ENCODE results near the gene FAM20A. TPM values are rescaled to one million over a fixed set of nuclear protein-coding genes. Genes with fewer than 3 reads are reported as not detected.

Gene FAM20A
- total RNA-seq, 2 experiments from 2014 or later = not detected

DNA sequence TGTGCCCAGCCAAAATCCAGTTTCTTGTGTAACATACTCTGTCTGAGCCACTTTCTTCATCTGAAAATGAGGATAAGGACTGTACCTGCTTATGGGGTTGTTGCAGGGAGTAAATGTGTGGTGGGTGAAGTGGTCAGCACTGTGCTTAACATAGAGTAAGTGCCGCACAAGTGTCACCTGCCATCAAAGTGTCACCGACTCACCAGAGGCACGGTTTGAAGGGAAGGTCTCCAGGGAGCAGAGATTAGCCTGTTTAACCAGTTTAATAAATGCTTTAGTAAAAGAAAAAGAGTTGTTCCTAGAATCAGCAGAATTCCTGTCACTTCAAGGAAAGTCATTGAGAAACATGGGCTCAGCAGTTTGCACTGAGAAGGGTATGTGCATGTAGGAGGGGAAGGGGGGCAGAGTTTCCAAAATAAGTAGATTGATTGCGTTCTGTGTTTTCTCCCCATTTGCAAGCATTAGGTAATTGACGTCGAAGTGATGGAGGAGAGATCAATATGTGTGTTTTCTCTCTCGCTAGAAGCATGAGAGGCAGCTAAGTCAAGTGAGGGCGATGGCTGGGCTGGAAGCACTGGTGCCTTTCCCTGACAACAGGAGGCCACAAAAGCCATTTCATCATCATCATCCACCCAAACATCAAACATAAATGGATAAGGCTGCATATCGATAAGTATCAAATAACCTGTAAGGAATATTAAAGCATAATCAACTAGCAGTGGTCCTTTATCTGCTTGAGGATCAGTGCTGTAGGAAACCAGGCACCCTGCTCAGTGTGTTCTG lies 19.1 kb downstream of the FAM20A start:
- Mint-ChIP-seq H3K27me3 (no peaks in the 10 kb centered on the region), H3K27ac (no peak overlapping the region), H3K9me3 (no peaks in the 10 kb centered on the region), H3K4me1 (ENCODE audit: low read depth) (no peaks in the 10 kb centered on the region), H3K4me3 (no peak overlapping the region), H3K36me3 (ENCODE audit: low read depth) (no peaks in the 10 kb centered on the region)
- TF ChIP-seq, protein P1, sequence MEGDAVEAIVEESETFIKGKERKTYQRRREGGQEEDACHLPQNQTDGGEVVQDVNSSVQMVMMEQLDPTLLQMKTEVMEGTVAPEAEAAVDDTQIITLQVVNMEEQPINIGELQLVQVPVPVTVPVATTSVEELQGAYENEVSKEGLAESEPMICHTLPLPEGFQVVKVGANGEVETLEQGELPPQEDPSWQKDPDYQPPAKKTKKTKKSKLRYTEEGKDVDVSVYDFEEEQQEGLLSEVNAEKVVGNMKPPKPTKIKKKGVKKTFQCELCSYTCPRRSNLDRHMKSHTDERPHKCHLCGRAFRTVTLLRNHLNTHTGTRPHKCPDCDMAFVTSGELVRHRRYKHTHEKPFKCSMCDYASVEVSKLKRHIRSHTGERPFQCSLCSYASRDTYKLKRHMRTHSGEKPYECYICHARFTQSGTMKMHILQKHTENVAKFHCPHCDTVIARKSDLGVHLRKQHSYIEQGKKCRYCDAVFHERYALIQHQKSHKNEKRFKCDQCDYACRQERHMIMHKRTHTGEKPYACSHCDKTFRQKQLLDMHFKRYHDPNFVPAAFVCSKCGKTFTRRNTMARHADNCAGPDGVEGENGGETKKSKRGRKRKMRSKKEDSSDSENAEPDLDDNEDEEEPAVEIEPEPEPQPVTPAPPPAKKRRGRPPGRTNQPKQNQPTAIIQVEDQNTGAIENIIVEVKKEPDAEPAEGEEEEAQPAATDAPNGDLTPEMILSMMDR (IDR thresholded peaks at IDR 0.05) = no peak
- ChIA-PET CTCF (no interaction called here), POLR2A (no interaction called here)
- no peak for DNase-seq
- no peak for ATAC-seq
- intact Hi-C loops (cut with micrococcal nuclease) = no loop called here

DNA sequence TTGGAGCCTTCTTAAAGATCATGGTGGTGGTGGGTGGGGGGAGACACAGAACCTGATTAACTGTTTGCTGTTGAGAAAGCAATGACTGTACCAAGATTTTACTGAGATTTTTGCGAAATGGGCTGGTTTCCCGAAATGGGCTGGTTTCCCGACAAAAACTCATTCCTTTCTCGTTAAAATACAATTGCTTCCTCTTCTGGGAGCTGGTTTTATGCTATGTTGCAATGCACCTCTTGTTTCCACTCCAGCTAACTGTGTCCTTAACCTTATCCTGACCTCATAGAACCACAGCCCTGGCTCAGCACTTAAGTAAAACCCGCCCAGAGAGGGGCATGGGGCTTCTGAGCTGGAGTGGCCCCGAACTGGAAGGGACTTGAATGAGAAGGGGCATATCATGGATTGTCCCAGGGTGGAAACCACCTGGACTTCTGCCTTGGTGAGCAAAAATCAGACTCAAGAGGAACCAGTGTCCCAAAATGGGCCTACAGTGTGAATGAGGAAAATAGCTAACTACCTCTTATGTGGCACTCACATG lies 20.9 kb downstream of the FAM20A start:
- no peaks in the 10 kb centered on the region for H3K27me3 Mint-ChIP-seq
- no peak overlapping the region for H3K4me3 Mint-ChIP-seq
- H3K27ac Mint-ChIP-seq = no peak overlapping the region
- H3K4me1 Mint-ChIP-seq (ENCODE audit: low read depth) = no peaks in the 10 kb centered on the region
- intact Hi-C loops (cut with micrococcal nuclease) = no loop called here
- DNase-seq = no peak
- TF ChIP-seq, protein P1 (IDR thresholded peaks at IDR 0.05) = no peak
- H3K36me3 Mint-ChIP-seq (ENCODE audit: low read depth) = no peaks in the 10 kb centered on the region
- ChIA-PET POLR2A (no interaction called here), CTCF (no interaction called here)
- no peak for ATAC-seq
- no peaks in the 10 kb centered on the region for H3K9me3 Mint-ChIP-seq

DNA sequence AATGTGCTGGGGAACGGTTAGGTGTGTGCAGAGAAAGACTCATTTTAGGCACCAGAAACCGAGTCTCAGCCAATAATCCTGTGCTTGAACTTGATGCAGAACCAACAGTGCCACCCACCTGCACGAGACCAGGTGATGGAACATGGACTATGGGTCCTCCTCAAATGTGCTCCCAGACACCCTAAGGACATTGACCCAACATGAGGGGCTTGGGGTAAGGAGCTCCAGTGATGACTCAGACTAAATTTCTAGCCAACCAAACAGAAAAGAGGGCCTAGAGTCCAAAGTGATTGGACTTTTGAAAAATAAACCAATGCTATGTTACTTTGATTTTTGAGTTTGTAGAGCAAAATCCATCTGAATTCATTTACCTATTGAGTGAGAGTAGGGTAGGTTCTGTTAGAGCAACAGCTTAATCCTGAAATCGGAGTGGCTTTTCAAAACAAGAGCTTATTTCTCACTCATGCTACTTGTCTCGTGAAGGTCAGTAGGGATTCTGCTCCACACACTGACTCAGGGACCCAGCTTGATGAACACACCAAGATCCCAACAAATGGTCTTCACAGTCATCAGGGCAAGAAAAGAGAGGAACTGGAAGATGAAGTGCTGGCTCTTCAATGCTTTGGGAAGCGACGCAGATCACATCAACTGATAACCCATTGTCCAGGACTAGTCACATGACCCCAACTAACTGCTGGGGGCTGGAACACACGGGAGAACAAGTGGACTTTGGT lies 21.8 kb downstream of the FAM20A start:
- Mint-ChIP-seq H3K27ac (no peak overlapping the region), H3K36me3 (ENCODE audit: low read depth) (no peaks in the 10 kb centered on the region), H3K4me1 (ENCODE audit: low read depth) (no peaks in the 10 kb centered on the region), H3K4me3 (no peak overlapping the region), H3K27me3 (no peaks in the 10 kb centered on the region), H3K9me3 (no peaks in the 10 kb centered on the region)
- ATAC-seq = no peak
- POLR2A ChIA-PET = interaction anchor here (0.7 kb wide), 1 partner anchor 17 kb away, joined by 4 read pairs; no protein-coding TSS in a partner anchor
- TF ChIP-seq, protein P1 (IDR thresholded peaks at IDR 0.05) = no peak
- no peak for DNase-seq
- intact Hi-C loops (cut with micrococcal nuclease) = no loop called here
- CTCF ChIA-PET = no interaction called here

DNA sequence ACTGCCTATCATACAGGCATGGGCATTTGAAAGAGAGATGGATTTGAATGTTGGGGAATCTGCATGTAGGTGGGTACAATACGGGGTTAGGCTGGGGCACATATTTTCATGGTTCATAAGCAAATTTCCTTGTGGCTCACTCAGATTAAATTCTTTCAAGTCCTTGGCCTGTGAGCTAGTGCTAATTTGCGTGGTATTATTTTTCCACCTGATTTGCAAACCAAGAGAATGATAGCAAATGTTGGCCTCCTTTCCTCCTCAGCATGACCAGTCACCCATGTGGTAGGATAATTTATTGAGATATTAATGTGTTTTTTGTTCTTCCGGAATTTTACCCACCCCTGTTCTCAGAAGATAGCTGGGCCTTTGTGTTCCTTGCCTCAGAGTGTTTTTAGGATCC lies 22.9 kb downstream of the FAM20A start:
- DNase-seq (no peak), ATAC-seq (no peak)
- H3K36me3 Mint-ChIP-seq (ENCODE audit: low read depth) = no peaks in the 10 kb centered on the region
- no peaks in the 10 kb centered on the region for H3K4me1 Mint-ChIP-seq (ENCODE audit: low read depth)
- POLR2A ChIA-PET = no interaction called here
- intact Hi-C loops (cut with micrococcal nuclease) = no loop called here
- TF ChIP-seq, protein P1 (IDR thresholded peaks at IDR 0.05) = no peak
- no peaks in the 10 kb centered on the region for H3K27me3 Mint-ChIP-seq
- CTCF ChIA-PET = no interaction called here
- no peak overlapping the region for H3K4me3 Mint-ChIP-seq
- H3K27ac Mint-ChIP-seq = no peak overlapping the region
- no peaks in the 10 kb centered on the region for H3K9me3 Mint-ChIP-seq

DNA sequence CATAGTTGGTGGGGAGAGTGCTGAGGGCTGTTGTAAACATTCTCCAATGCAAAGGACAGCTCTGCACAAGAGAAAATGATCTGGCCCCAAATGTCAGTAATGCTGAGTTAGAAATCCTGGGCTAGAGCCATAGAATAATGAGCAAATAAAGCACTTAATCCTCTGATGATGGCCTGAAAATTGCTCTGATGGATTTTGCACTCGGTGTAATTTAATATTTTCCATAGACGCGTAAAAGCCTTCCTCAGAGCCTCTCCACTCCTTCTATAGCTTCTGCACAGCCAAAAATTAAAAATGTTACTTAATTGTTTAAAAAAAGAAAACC lies 23.7 kb downstream of the FAM20A start:
- CTCF ChIA-PET = no interaction called here
- POLR2A ChIA-PET = no interaction called here
- H3K36me3 Mint-ChIP-seq (ENCODE audit: low read depth) = no peaks in the 10 kb centered on the region
- no peak overlapping the region for H3K27ac Mint-ChIP-seq
- TF ChIP-seq, protein P1 (IDR thresholded peaks at IDR 0.05) = no peak
- no peaks in the 10 kb centered on the region for H3K27me3 Mint-ChIP-seq
- H3K9me3 Mint-ChIP-seq = no peaks in the 10 kb centered on the region
- no peaks in the 10 kb centered on the region for H3K4me1 Mint-ChIP-seq (ENCODE audit: low read depth)
- H3K4me3 Mint-ChIP-seq = no peak overlapping the region
- intact Hi-C loops (cut with micrococcal nuclease) = no loop called here
- DNase-seq = no peak
- ATAC-seq = no peak
